Kidney capillary endothelial cell (primary cell): Measurements from ENCODE around the gene AWAT2.
"Not testable (repeated sequence)": the region's sequence is repeated elsewhere in the genome, so short reads cannot be mapped to it uniquely, and the experiment has no call there.

ENCODE experiments used
- DNase-seq: peaks from one replicate; pipeline ENCODE4 v3.0.0-alpha.2; 2018; ENCODE audit warnings: low spot score

Gene AWAT2

GRCh38 chrX:70001269-70001668 lies 48.5 kb downstream of the AWAT2 start:
- DNase-seq: no peak

GRCh38 chrX:69998299-69998698 lies 51.4 kb downstream of the AWAT2 start:
- DNase-seq: not testable (repeated sequence)

GRCh38 chrX:69996113-69996468 lies 53.6 kb downstream of the AWAT2 start:
- DNase-seq: no peak

DNA sequence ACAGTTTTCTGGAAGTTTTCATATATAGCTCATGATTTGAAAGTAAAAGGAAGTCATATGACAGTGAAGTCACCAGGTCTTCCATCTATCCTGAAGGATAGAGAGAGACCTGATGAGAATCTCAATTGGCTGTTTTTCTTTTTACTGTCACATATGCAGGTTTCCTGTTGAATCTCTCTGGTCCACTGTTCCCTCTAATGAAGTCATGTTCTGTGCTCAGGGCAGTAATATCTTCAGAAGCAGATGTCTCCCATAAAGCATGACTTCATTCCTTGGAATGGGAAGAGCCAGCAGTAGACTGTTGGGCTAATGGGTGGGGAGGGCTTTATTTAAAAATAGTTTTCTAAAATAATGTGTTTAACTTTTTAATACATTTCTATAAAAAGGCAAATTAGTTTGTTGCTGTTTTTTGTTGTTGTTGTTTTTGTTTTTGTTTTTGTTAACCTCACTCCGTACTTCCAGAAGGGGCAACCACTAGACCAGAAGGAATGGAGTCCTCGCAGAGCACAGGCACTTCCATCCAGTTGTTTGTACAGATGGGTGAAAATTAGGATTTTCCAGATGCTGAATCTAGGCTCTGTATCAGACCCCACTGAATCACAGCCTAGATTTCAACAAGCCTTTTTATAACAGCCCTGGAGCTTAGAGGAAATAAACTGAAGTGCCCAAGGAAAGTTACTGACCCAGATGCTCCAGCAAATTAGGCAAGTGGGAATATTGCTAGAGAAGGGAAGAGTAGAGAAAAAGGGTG lies 54.2 kb downstream of the AWAT2 start:
- no peak for DNase-seq

GRCh38 chrX:69993494-69993893 lies 56.2 kb downstream of the AWAT2 start:
- DNase-seq: no peak

GRCh38 chrX:69991685-69992084 lies 58.1 kb downstream of the AWAT2 start:
- no peak for DNase-seq
